ENCODE results near the gene KCNQ2. TPM values are rescaled to one million over a fixed set of nuclear protein-coding genes. Genes with fewer than 3 reads are reported as not detected.

Gene KCNQ2
- polyA plus RNA-seq, 4 donors, result 3.7 to 9.6 (median 5.5) TPM

DNA sequence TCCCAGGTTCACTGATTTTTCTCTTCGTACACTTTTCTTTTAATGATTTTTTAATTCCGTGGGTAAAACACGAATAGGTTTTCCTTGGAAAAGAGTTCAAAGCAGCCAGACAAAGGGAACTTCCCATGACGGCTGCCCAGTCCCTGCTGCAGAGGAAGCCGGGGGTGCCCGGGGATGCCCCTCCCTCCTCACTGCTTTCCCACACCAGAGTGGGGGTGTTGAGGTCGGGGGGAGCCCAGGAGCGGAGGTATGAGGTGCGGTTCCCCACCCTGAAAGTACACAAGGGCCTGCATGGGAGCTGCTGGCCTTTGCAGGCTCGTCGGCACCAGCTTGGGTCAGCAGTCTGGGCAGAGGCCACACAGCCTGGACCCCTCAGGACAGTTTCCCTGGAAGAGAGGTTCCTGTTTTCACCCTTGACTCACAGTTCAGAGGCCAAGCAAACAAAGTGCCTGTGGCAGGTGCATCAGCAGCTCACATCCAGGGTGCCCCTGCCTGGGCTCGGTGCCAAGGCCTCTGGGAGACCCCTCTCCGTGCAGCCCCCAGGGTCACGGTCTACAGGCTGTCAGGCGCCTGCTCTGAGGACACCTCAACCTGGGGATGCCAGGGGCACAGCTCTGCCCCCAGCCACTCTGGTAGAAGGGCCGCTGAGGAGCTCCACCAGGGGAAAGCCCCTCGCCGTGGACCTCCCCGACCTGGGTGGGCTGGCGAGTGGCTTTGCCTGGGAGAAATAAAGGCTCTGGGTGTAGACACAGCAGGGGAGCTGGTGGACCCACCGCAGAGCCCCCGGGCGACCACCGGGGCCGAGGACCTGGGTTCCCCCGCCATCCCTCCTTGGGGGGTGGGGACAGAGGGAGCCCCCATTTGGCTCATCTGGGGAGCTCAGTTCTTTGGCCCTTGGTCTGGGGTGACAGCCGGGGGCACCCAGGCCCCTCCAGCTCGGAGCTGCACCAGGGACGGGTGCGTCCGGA, 95.9 kb downstream of the KCNQ2 start:
- no peak for DNase-seq (ENCODE audit: low read depth in 4 of 4, low spot score in 2 of 4)

DNA sequence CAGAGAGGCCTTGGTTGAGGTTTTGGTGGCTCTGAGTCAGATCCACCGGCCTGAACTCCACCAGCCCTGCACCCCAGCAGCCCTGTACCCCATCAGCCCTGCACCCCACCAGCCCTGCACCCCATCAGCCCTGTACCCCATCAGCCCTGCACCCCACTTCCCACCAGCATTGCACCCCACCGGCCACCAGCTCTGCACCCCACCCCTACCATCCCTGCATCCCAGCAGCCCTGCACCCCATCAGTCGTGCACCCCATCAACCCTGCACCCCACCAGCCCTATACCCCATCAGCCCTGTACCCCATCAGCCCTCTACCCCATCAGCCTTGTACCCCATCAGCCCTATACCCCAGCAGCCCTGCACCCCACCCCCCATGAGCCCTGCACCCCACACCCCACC, 97.0 kb downstream of the KCNQ2 start:
- DNase-seq (ENCODE audit: low read depth in 4 of 4, low spot score in 2 of 4), result no peak

DNA sequence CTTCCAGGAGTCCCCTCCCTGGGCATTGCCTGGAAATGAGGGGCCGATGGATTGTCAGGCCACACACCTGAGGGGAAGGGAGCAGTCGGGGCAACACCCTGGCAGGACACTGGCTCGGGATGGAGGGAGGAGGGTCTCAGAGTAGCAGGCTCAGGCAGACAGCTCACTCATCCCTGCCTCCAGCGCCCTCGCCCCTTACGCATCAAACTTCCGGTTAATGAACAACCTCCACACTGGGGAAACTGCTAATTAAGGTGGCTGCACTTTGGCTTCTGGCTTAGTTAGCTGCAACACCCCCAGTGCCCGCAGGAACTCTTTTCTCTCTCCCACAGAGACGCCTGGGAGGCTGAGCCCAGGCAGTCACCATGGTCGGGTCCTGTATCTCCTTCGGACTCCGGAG, 98.0 kb downstream of the KCNQ2 start:
- no peak for DNase-seq (ENCODE audit: low read depth in 4 of 4, low spot score in 2 of 4)

DNA sequence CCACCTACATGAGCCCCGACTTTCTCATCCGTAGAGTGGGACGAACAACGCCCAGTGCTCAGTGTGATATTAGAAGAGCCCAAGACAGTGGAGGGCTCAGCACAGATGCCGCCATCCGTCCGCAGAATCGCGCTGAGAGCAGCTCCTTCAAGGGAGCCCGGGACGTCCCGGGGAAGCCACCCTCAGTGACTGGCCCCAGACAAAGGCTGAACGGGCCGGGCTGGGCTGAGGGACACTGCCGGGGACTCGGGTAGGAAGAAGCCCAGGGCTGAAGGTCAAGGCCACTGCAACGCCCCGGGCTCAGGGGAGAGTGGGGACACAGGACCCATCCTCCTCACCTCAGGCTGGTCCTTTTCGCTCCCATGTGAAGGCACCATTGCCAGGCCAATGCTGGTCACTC, 98.5 kb downstream of the KCNQ2 start:
- no peak for DNase-seq (ENCODE audit: low read depth in 4 of 4, low spot score in 2 of 4)

DNA sequence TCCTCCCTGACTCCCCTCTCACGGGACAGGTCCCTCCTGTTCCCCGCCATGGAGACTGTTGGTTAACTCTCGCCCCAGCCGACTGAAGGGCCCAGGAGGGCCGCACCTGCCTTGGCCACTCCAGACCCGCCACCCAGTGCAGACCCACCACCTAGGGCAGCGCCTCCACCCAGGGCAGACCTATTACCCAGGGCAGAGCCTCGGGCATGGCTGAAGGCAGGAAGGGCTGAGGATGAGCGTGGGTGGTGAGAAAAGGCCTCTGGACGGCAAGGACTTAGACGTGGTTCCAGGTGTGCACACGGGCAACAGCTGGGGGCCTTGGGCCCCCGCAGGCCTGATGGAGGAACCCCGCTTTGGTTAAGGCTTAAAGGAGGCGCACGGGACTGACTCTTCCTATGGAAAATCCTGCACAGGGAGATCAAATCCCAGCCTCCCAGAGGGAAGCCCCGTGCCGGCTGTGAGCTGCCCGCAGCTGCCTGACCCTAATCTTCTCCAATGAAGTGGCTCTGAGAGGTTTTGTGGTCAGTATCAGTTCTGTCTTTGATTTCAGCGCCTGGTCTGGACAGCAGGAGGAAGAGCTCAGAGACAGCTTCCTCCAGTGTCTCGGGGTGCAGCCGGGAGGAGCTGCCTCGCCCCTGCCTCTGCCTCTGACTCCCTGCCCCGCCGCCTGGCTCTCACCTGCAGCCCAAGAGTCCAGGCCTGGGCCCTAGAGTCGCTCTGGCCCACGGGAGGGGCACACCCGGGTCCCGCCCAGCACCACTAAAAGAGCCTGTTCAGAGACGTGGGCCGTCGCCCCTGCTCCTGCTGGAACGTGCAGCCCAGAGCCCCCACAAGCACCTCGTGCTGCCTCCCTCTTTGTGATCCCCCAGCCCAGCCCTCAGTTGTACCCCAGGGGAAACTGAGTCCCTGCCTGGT, 99.2 kb downstream of the KCNQ2 start:
- DNase-seq (ENCODE audit: low read depth in 4 of 4, low spot score in 2 of 4), result no peak

DNA sequence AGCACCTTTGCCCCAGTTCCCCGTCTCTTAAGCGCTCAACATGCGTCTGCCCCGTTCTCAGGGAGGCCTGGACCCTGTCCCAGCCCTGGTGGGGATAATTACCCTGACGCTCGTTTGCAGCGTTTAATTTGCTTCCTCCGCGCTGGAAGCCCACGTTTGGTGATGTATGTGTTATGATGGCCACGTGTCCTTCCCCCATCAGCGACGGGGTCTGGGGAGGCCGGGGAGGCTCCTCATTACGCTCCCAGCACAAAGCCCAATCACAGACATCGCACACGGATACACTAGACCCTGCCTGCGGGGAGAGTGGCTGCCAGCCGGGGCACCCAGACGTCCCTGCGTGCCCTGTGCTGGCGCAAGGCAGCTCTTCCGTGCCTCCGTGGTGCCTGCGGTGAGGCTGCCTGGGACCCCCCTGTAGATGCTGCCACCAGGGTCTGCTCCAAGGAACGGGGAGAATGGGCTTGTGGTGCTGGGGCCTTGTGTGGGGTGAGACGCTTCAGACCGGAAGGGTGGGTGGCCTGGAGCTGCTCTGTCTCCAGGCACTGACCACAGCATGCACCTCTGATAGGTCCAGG, 101.1 kb downstream of the KCNQ2 start:
- no peak for DNase-seq (ENCODE audit: low read depth in 4 of 4, low spot score in 2 of 4)

DNA sequence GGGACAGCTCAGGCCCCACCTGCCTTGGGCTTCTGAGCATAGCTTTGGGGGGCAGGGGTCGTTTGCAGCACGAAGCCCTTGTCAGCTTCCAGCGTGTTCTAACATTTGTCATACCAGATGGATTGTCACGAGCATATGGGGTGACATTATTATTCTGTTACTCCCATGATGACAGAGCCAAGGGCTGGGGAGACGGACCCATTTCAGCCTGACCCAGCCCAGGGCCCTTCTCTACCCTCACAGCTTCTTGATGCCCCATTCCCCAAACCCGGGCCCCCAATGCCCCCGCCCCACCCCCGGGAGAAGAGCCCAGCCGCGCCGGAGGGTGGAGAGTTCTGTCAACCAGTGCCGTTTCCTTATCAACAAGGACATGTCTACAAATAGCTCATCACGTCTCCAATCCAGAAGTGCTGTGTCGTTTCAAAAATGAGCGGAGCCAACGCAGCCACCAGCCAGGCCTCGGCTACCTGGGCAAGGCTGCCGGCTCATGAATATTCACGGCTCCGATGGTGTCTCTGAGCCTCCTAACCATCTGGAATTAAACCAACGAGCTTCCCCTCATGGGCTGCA, 101.8 kb downstream of the KCNQ2 start:
- DNase-seq (ENCODE audit: low read depth in 4 of 4, low spot score in 2 of 4), result no peak

DNA sequence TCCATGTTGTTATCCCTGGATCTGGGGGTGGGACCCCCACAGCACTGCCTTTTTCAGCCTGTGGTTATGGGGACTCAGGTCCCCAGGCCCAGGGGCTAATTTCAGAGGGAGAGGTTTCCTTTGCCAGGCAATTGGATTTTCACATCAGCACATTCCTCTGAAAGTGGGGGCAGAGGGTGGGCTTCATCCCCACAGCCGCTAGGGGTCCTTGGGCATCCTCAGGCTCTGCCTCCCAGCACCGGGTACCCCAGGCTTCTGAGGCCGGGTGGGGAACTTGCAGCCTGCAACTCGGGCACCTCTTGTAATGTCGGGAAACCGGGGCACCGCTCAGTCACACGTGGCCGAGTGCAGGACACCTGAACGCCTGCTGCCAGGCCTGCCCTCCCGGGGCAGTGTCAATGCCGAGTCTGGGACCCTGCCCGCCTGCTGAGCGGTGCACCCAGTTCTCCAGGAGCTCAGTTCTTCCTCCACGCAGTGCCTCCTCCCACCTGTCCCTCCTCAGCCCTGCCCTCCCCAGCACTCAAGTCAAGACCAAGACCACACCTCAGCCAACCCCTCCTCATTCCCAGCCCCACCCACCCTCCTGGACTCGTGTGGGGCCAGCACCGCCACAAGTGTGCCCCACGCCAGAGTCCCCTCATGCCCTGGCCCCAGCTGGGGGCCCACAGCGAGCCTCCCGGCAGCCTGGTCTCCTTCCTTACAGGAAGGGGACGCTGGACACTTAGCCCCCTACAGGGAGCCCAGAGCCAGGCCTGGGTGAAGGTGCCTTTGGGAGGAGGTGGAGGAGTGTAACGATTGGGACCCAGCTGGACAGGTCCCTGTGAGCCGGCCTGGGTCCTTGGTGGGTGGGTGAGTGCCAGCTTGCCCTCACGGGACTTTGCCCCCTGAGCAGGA, 102.5 kb downstream of the KCNQ2 start:
- no peak for DNase-seq (ENCODE audit: low read depth in 4 of 4, low spot score in 2 of 4)

DNA sequence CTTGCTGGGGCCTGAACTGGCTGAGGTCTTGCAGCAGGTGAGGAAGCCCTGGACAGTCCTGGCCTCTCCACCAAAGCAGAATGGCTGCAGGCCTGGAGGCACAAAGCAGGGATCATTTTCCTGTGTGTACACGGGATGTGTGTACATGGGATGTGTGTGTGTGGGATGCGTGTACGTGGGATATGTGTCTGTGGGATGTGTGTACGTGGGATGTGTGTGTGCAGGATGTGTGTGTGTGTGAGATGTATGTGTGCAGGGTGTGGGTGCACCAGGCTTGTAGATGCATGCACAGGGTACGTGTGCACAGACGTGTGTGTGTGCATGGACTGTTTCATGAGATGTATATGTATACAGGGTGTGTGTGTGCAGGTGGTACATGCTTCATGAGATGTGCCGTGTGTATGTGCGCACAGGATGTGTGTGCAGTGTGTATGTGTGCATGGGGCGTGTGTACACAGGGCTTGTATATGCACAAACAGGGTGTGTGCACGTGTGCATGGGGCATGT, 103.4 kb downstream of the KCNQ2 start:
- no peak for DNase-seq (ENCODE audit: low read depth in 4 of 4, low spot score in 2 of 4)

DNA sequence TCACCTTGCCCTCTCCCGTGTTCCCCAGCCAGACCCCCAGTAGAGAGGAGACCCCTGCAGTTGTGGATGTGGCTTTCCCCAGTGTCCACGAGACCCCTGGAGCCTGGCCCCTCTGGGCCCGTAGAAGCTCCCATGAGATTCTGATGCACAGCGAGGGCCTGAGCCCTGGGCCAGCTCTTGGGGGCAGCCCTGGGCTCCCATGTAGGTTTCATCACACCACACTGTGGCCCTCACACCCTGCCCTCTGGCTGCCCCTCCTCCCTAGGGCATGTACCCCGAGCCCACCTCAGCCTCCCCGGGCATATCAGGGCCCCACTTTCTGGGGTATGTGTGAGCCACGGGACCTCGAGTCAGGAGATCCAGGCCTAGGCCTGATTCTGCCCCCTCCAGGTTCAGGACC, 104.3 kb downstream of the KCNQ2 start:
- no peak for DNase-seq (ENCODE audit: low read depth in 4 of 4, low spot score in 2 of 4)

DNA sequence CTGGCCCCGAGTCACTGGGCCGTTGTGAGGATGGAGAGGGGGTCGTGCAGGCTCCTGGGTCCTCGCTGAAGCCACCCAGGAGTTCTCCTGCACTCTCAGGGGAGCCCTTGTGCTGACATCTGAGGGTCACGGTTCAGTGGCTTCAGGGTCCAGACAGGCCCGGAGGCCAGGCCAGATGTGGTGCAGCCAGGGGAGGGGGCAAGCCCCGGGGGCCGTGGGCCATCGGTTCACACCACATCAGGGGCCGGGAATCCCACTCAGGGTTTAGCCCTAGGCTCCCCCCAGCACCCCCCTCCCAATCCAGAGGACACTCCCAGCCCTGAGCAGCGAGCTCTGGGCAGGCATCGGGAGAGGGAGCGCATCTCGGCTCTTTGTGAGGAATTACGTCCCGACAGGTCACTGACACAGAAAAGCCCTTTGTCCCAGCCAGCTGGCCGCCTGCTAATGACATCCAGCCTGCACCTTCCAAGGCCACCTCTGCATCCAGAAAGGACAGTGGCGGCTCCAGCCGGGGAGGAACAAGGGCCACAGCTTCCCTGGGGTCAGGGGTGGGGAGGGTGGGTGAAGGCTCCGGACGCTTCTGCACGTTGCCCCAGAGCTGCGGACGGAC, 104.9 kb downstream of the KCNQ2 start:
- DNase-seq (ENCODE audit: low read depth in 4 of 4, low spot score in 2 of 4), result no peak

DNA sequence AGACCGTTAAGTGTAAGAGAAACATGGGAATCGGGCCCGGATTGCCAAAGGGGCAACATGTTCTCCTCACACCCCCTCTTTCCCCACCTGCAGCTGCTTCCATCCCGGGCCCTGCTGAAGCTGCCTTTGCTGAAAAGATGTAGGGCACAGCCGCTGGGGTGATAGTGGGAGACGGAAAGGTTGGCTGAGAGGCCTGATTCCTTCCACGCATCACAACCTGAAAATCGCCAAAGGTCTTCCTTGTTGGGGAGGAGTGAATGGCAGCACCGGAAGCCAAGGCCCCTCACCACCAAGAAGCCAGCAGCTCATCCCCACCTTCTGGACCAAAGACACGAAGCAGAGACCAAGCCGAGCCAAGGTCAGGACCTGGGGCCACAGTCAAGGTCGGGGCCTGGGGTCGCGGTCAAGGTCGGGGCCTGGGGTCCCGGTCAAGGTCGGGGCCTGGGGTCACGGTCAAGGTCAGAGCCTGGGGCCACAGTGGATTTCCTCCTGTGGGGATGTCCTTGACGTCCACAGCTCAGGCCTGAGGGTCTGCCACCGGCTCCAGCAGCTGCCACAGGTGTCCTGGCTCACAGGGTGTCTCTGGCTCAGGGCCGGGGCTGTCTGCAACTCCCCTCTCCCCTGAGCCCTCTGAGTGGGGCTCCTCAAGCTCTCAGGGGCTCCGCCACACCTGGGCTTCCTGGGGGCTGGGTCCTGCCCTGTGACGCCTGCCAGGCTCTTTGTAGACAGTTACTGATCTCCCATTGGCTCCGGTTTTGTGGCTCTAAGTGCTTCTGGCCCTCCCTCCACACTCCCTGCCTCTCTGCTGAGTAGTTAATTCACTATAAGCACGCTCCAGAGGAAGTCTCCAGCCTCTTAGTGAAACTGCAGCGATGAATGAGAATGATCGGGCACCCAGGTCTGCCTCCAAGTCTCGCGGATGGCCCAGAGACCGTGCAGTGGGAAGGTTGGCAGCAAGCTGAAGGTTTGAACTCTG, 105.8 kb downstream of the KCNQ2 start:
- no peak for DNase-seq (ENCODE audit: low read depth in 4 of 4, low spot score in 2 of 4)

DNA sequence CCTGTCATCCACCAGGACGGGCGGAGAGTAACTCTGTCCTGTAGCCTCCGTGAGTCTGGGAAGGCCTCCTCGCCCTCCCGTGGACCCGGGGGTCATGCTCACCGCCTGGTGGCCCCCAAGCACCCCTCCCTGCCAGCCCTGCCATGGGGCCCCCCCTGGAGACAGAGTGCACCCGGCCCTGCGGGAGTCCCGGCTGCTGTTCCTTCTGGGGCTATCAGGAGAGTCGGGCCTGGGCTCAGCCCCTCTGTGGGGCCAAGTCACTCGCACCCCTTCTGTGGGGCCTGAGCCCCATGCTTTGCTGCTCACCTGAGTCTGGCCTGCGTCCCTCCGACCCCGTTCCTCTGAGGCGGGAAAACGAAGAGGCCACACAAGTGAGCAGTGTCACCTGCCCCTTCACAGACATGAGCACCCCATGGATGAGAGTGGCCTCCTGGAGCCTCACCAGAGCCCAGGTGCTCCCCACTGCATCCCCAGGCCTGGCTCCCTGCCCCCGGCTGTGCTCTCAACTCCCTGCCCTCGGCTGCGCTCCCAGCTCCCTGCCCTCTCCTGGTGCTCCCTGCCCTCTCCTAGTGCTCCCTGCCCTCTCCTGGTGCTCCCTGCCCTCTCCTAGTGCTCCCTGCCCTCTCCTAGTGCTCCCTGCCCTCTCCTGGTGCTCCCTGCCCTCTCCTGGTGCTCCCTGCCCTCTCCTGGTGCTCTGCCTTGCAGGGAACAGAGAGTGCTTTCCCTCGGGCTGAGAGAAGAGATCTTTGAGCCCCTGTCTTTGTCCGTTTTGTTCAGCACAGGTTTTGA, 106.7 kb downstream of the KCNQ2 start:
- DNase-seq (ENCODE audit: low read depth in 4 of 4, low spot score in 2 of 4), result no peak

DNA sequence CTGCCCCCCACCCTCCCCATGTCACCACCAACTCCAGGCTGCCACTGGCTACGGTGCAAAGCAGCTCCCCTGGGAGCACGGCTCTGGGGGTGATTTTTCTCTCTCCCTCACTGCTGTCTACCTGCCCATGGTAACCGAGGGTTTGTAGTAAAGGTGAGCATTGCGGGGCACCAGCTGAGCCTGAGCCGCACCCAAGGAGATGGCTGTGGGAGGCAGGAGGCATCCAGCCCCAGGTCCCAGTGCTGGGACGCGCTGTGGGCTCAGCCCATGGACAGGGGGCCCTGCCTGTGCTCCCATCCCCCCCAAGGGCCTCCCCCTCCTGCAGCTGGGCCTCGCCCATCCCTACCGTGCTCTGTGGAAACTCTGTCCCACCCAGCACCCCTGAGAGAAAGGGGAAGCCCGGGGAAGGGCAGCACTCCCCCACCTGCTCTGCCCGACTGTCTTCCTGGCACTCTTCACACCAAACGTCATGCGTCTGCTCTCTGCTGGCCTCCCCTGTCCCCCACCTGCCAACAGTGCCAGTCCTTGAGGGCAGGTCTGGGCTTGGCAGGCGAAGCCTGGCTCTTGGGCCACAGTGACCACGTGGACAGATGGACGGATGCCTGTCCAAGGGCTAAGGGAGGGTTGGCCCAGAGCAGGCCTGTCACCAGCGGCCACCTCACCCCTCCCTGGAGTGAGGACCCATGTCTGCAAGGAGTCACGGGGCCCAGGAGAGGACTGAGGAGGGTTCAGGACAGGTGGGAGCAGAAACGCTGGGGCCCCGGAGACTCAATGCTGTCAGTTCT, 107.5 kb downstream of the KCNQ2 start:
- DNase-seq (ENCODE audit: low read depth in 4 of 4, low spot score in 2 of 4), result no peak

DNA sequence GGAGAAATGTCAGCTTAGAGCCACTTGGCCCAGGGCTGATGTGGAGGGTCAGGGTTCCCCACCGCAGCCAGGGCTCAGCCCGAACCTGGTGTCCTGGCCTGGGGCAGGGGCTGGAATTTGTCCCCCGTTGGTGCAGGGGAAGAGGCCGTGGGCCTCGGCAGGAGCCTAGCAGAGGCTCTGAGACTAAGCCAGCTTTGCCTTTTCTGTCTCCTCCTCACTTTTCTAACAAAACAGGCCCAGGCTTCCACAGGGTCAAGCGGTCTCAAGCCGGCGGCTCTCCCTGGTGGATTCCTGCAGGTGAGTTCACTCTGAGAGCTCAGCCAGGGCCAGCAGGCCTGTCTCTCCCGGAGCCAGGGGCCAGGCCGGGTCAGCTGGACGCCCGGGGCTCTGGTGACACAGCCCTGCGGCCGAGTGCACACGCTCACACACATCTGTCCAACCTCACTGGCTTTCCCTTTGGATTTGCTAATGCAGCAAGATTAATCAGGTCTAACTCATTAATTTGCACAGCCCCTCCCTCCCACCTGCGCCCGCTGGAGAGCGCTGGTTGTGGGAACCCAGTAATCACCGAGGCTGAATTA, 108.4 kb downstream of the KCNQ2 start:
- no peak for DNase-seq (ENCODE audit: low read depth in 4 of 4, low spot score in 2 of 4)

Measured in left renal cortex interstitium (tissue), 4 donors.